Inferior parietal cortex (tissue), 1 donor: Measurements from ENCODE around the gene CST1.

Source experiments
- DNase-seq: peaks from one replicate; pipeline ENCODE4 v3.0.0-alpha.2; 2016; ENCODE audit errors: extremely low spot score

CST1 gene

GRCh38 chr20:23705895-23706294, 44.8 kb downstream of the CST1 start:
- DNase-seq, result no peak

GRCh38 chr20:23702021-23702420, 48.7 kb downstream of the CST1 start:
- DNase-seq, result no peak

DNA sequence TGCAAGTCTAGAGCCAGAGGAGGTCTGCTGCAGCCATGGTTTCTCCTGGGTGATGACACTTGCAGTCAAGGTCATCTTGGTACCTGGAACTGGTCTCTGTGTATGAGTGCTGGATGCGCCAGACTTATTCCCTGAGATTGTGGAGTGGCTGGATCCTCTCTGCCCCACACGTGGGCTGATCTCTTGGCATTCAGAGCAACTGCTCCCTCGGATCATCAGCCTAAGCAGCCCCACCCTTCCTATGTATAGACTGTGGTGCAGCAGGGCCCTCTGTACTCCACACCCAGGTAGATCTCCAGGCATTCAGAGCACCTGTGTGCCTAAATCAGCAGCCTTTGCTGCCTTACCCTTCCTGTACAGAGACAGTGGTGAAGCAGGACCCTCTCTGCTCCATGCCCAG, 49.8 kb downstream of the CST1 start:
- DNase-seq, result no peak

GRCh38 chr20:23697947-23698346, 52.8 kb downstream of the CST1 start:
- DNase-seq, result no peak
